ENCODE data around the gene ARHGAP6. TPM values are rescaled to one million over a fixed set of nuclear protein-coding genes. Genes with fewer than 3 reads are reported as not detected.

ARHGAP6 gene
- polyA plus RNA-seq, 3 donors, result 0.31 to 1.1 (median 0.40) TPM

GRCh38 chrX:11398139-11398538 is 267.6 kb downstream of the ARHGAP6 start:
- Histone ChIP-seq H3K36me3 (replicated peaks in 1 of 2; ENCODE audit: control insufficient read depth in 1 of 2, insufficient read depth in 2 of 2, low read length in 2 of 2) (no peaks in the 10 kb centered on the region), H3K4me1 (ENCODE audit: control insufficient read depth in 1 of 2, insufficient read depth in 2 of 2, low read length in 2 of 2) (no peaks in the 10 kb centered on the region), H4K20me1 (ENCODE audit: insufficient read depth, low read length) (no peaks in the 10 kb centered on the region), H2AFZ (ENCODE audit: insufficient read depth, low read depth, low read length, poor library complexity, severe bottlenecking) (no peak overlapping the region), H3K4me2 (replicated peaks; ENCODE audit: extremely low read depth, low read length, poor library complexity, severe bottlenecking) (no peak overlapping the region), H3K4me3 (replicated peaks in 1 of 3; ENCODE audit: low read depth in 2 of 3, low read length in 3 of 3) (no peak overlapping the region), H3K9ac (ENCODE audit: insufficient read depth, low read length, poor library complexity, severe bottlenecking) (no peak overlapping the region), H3K27ac (ENCODE audit: low read depth in 1 of 2, low read length in 2 of 2) (no peak overlapping the region), H3K79me2 (ENCODE audit: insufficient read depth, low read length) (no peaks in the 10 kb centered on the region), H3K27me3 (ENCODE audit: control insufficient read depth in 2 of 2, insufficient read depth in 2 of 2, low read length in 2 of 2) (no peaks in the 10 kb centered on the region), H3K9me3 (replicated peaks in 1 of 2; ENCODE audit: control insufficient read depth in 1 of 2, insufficient read depth in 1 of 2, low read length in 2 of 2) (no peaks in the 10 kb centered on the region)
- no CpG with 5 or more reads among the region's 3 CpGs for WGBS (ENCODE audit: insufficient coverage)
- Mint-ChIP-seq H3K9me3 (peaks cover 0 to 2% (median 0%) of the 10 kb centered on the region in 7 donors), H3K4me3 (no peak overlapping the region), H3K4me1 (no peaks in the 10 kb centered on the region), H3K27ac (no peak overlapping the region), H3K27me3 (ENCODE audit: low read depth in 3 of 3) (peaks cover 0 to 3% (median 0%) of the 10 kb centered on the region in 3 donors), H3K36me3 (no peaks in the 10 kb centered on the region)
- no peak for TF ChIP-seq CTCF (IDR thresholded peaks at IDR 0.05)
- DNase-seq, result no peak
- intact Hi-C loops (cut with micrococcal nuclease), result no loop called here

GRCh38 chrX:11397680-11398079 is 268.0 kb downstream of the ARHGAP6 start:
- no peak for DNase-seq
- intact Hi-C loops (cut with micrococcal nuclease), result no loop called here
- no peaks in the 10 kb centered on the region for H3K79me2 ChIP-seq (ENCODE audit: insufficient read depth, low read length)
- no peak overlapping the region for H3K27ac ChIP-seq (ENCODE audit: low read depth in 1 of 2, low read length in 2 of 2)
- TF ChIP-seq CTCF (IDR thresholded peaks at IDR 0.05), result no peak
- Mint-ChIP-seq H3K9me3 (peaks cover 0 to 2% (median 0%) of the 10 kb centered on the region in 7 donors), H3K4me1 (no peaks in the 10 kb centered on the region), H3K27me3 (ENCODE audit: low read depth in 3 of 3) (peaks cover 0 to 3% (median 0%) of the 10 kb centered on the region in 3 donors), H3K36me3 (no peaks in the 10 kb centered on the region), H3K4me3 (no peak overlapping the region), H3K27ac (no peak overlapping the region)
- H3K36me3 ChIP-seq (replicated peaks in 1 of 2; ENCODE audit: control insufficient read depth in 1 of 2, insufficient read depth in 2 of 2, low read length in 2 of 2), result no peaks in the 10 kb centered on the region
- no peak overlapping the region for H3K9ac ChIP-seq (ENCODE audit: insufficient read depth, low read length, poor library complexity, severe bottlenecking)
- no peak overlapping the region for H2AFZ ChIP-seq (ENCODE audit: insufficient read depth, low read depth, low read length, poor library complexity, severe bottlenecking)
- H3K4me2 ChIP-seq (replicated peaks; ENCODE audit: extremely low read depth, low read length, poor library complexity, severe bottlenecking), result no peak overlapping the region
- no peaks in the 10 kb centered on the region for H3K27me3 ChIP-seq (ENCODE audit: control insufficient read depth in 2 of 2, insufficient read depth in 2 of 2, low read length in 2 of 2)
- no peaks in the 10 kb centered on the region for H3K9me3 ChIP-seq (replicated peaks in 1 of 2; ENCODE audit: control insufficient read depth in 1 of 2, insufficient read depth in 1 of 2, low read length in 2 of 2)
- no CpG with 5 or more reads among the region's 2 CpGs for WGBS (ENCODE audit: insufficient coverage)
- H3K4me3 ChIP-seq (replicated peaks in 1 of 3; ENCODE audit: low read depth in 2 of 3, low read length in 3 of 3), result no peak overlapping the region
- no peaks in the 10 kb centered on the region for H4K20me1 ChIP-seq (ENCODE audit: insufficient read depth, low read length)
- H3K4me1 ChIP-seq (ENCODE audit: control insufficient read depth in 1 of 2, insufficient read depth in 2 of 2, low read length in 2 of 2), result no peaks in the 10 kb centered on the region
